GM21360 (cell line): ENCODE results near the gene SLC19A3.

Experiments
- ATAC-seq: cut with Tn5 transposase; IDR thresholded peaks from one replicate; pipeline ENCODE4 v1.9.1; 2021; ENCODE audit warnings: mild to moderate bottlenecking, moderate library complexity; ENCODE audit not compliant: unreplicated experiment

SLC19A3 gene

GRCh38 chr2:227634201-227634600 lies 83.6 kb downstream of the SLC19A3 start:
- no peak for ATAC-seq
